GM23338 (cell line): ENCODE measurements around the gene SLC18A2. TPM values are rescaled to one million over a fixed set of nuclear protein-coding genes. Genes with fewer than 3 reads are reported as not detected.
A peak's percentile ranks its signal among the peaks of the same experiment; 100 is the strongest.

Experiments
- ATAC-seq: fragments of 200-7000 bp; cut with Tn5 transposase; 3 replicates; pipeline ENCODE4 v1.9.1; 2020
- DNase-seq: peaks from one replicate; pipeline ENCODE4 v3.0.0-alpha.2; 2015; ENCODE audit warnings: low spot score
- H2AFZ ChIP-seq: fragments of 200-600 bp; sonication (generic); 2 replicates; pipeline ENCODE4 v1.8.0; 2016; ENCODE audit warnings: antibody characterized with exemption, mild to moderate bottlenecking, moderate library complexity
- H3F3A ChIP-seq: fragments of 200-600 bp; sonication (generic); replicated peaks from 2 replicates; pipeline ENCODE4 v1.8.0; 2017; ENCODE audit warnings: antibody characterized with exemption, mixed run types, low read depth
- H3K27ac ChIP-seq: fragments of 200-600 bp; sonication (generic); 2 replicates; pipeline ENCODE4 v1.6.1; 2016; ENCODE audit warnings: low read depth
- H3K27me3 ChIP-seq: fragments of 200-600 bp; sonication (generic); 2 replicates; pipeline ENCODE4 v1.8.0; 2016; ENCODE audit warnings: mild to moderate bottlenecking, mixed run types, moderate library complexity; ENCODE audit not compliant: insufficient read depth
- H3K36me3 ChIP-seq: fragments of 200-600 bp; sonication (generic); 2 replicates; pipeline ENCODE4 v1.8.0; 2016; ENCODE audit warnings: mild to moderate bottlenecking; ENCODE audit not compliant: insufficient read depth
- H3K4me1 ChIP-seq: fragments of 200-600 bp; sonication (generic); 2 replicates; pipeline ENCODE4 v1.8.0; 2016; ENCODE audit warnings: mild to moderate bottlenecking, moderate library complexity; ENCODE audit not compliant: insufficient read depth
- H3K4me2 ChIP-seq: fragments of 200-600 bp; sonication (generic); 2 replicates; pipeline ENCODE4 v1.7.1; 2017; ENCODE audit warnings: mixed run types
- H3K4me3 ChIP-seq: fragments of 200-600 bp; sonication (generic); 2 replicates; pipeline ENCODE4 v1.6.1; 2016; ENCODE audit warnings: mixed run types
- H3K79me2 ChIP-seq: fragments of 200-600 bp; sonication (generic); replicated peaks from 2 replicates; pipeline ENCODE4 v1.8.0; 2017; ENCODE audit warnings: mild to moderate bottlenecking; ENCODE audit not compliant: insufficient read depth
- H3K9me2 ChIP-seq: fragments of 200-600 bp; sonication (generic); 2 replicates; pipeline ENCODE4 v1.8.0; 2017; ENCODE audit not compliant: insufficient read depth
- H4K20me1 ChIP-seq: fragments of 200-600 bp; sonication (generic); replicated peaks from 2 replicates; pipeline ENCODE4 v1.8.0; 2017; ENCODE audit warnings: mild to moderate bottlenecking; ENCODE audit not compliant: insufficient read depth
- H3K27ac Mint-ChIP-seq: 2 replicates; pipeline ENCODE4 v1.8.0; 2020; ENCODE audit warnings: inconsistent platforms, mild to moderate bottlenecking, moderate library complexity, mixed read lengths
- H3K27me3 Mint-ChIP-seq: 3 replicates; pipeline ENCODE4 v1.8.0; 2022; ENCODE audit warnings: low read depth, mild to moderate bottlenecking, moderate library complexity, mixed read lengths, inconsistent platforms; ENCODE audit not compliant: insufficient read depth, poor library complexity
- H3K36me3 Mint-ChIP-seq: 3 replicates; pipeline ENCODE4 v1.8.0; 2021; ENCODE audit warnings: low read depth, mild to moderate bottlenecking, inconsistent platforms, moderate library complexity, mixed read lengths
- H3K4me1 Mint-ChIP-seq: 3 replicates; pipeline ENCODE4 v1.8.0; 2020; ENCODE audit warnings: mild to moderate bottlenecking, inconsistent platforms, mixed read lengths
- H3K4me3 Mint-ChIP-seq: 3 replicates; pipeline ENCODE4 v1.8.0; 2021; ENCODE audit warnings: moderate library complexity, mild to moderate bottlenecking, inconsistent platforms, mixed read lengths
- H3K9me3 Mint-ChIP-seq: 3 replicates; pipeline ENCODE4 v1.8.0; 2020; ENCODE audit warnings: moderate library complexity, mild to moderate bottlenecking, inconsistent platforms, mixed read lengths
- CTCF ChIP-seq, 2 experiments: fragments of 200-600 bp in 1 of 2; sonication (generic) in 1 of 2; conservative IDR thresholded peaks; 2 replicates each; pipeline versions ENCODE4 v1.5.1 to v1.6.1; 2016 to 2017; ENCODE audit warnings: antibody characterized with exemption in 2 of 2, low read depth in 2 of 2, mild to moderate bottlenecking in 2 of 2, moderate library complexity in 1 of 2
- ETS1 ChIP-seq: IDR thresholded peaks from 2 replicates; pipeline ENCODE4 v1.6.1; 2016; ENCODE audit warnings: antibody characterized with exemption
- EZH2phosphoT487 ChIP-seq: fragments of 200-600 bp; sonication (generic); IDR thresholded peaks from one replicate; pipeline ENCODE4 v1.8.1; 2018; ENCODE audit warnings: antibody characterized with exemption; ENCODE audit not compliant: unreplicated experiment
- JUNB ChIP-seq: IDR thresholded peaks from one replicate; pipeline ENCODE4 v1.6.1; 2016; ENCODE audit warnings: antibody characterized with exemption; ENCODE audit not compliant: unreplicated experiment
- NANOG ChIP-seq: IDR thresholded peaks from 2 replicates; pipeline ENCODE4 v1.6.1; 2016; ENCODE audit warnings: antibody characterized with exemption, borderline replicate concordance
- STAT1 ChIP-seq: IDR thresholded peaks from one replicate; pipeline ENCODE4 v1.6.1; 2016; ENCODE audit warnings: antibody characterized with exemption; ENCODE audit not compliant: unreplicated experiment
- ZNF331 ChIP-seq: fragments of 250-450 bp; sonication (Bioruptor Pico); IDR thresholded peaks from 2 replicates; pipeline ENCODE4 v1.5.0; 2020; ENCODE audit warnings: low read depth, mild to moderate bottlenecking, moderate library complexity
- polyA plus RNA-seq: library from polyadenylated mRNA; unstranded; fragments of >200 nt; fragmentation: Nextera tagmentation; extraction: Ambion mirVana; gene quantifications from 2 replicates; pipeline ENCODE4 v1.2.1, GENCODE V29; 2016
- total RNA-seq: library from RNA; depleted of rRNA; stranded (reverse); fragments of >200 nt; shearing (Covaris generic); gene quantifications from 2 replicates; pipeline ENCODE4 v1.2.3, GENCODE V29; 2014

SLC18A2 gene
- total and polyA plus RNA-seq, 2 experiments from 2014 or later = 4.3 to 8.7 TPM

- TF ChIP-seq CTCF (conservative IDR thresholded peaks at IDR 0.05; ENCODE audit: low read depth in 2 of 2) = no peak
Observed at GRCh38 chr10:117257721-117258120, 16.8 kb downstream of the SLC18A2 start (continued).

GRCh38 chr10:117259279-117259678 lies 18.4 kb downstream of the SLC18A2 start:
- H3K36me3 Mint-ChIP-seq = no peaks in the 10 kb centered on the region; the same call in 1 of the 3 replicates
- Histone ChIP-seq H3K79me2 (no peaks in the 10 kb centered on the region), H3K4me1 (no peaks in the 10 kb centered on the region; the same call in 1 of the 2 replicates), H2AFZ (no peak overlapping the region), H3K4me2 (no peak overlapping the region), H3K4me3 (no peak overlapping the region), H3K9me2 (no peaks in the 10 kb centered on the region), H3F3A (no peaks in the 10 kb centered on the region), H3K27ac (no peak overlapping the region), H3K27me3 (no peaks in the 10 kb centered on the region), H4K20me1 (no peaks in the 10 kb centered on the region; the same call in 1 of the 2 replicates), H3K36me3 (no peaks in the 10 kb centered on the region)
- peaks cover 4% of the 10 kb centered on the region for H3K27me3 Mint-ChIP-seq
- H3K27ac Mint-ChIP-seq = no peak overlapping the region
- TF ChIP-seq STAT1 = no peak
- TF ChIP-seq CTCF (conservative IDR thresholded peaks at IDR 0.05; ENCODE audit: low read depth in 2 of 2) = no peak
- TF ChIP-seq ETS1 = no peak
- TF ChIP-seq JUNB = no peak
- TF ChIP-seq NANOG = no peak
- no peak for TF ChIP-seq ZNF331
- TF ChIP-seq EZH2phosphoT487 = no peak
- DNase-seq (no peak), ATAC-seq (no peak)
- H3K4me1 Mint-ChIP-seq = peaks cover 28% of the 10 kb centered on the region
- no peaks in the 10 kb centered on the region for H3K9me3 Mint-ChIP-seq
- H3K4me3 Mint-ChIP-seq = no peak overlapping the region

- no peaks in the 10 kb centered on the region for H3K27me3 ChIP-seq
- no peaks in the 10 kb centered on the region; the same call in 1 of the 2 replicates for H4K20me1 ChIP-seq
- peaks cover 5% of the 10 kb centered on the region for H3K27me3 Mint-ChIP-seq
- no peak overlapping the region for H3K4me3 ChIP-seq
- no peaks in the 10 kb centered on the region; the same call in 1 of the 2 replicates for H3K4me1 ChIP-seq
- ATAC-seq (peak; percentile 80), DNase-seq (peak; percentile 32)
- H3K36me3 ChIP-seq = no peaks in the 10 kb centered on the region
- H3F3A ChIP-seq = no peaks in the 10 kb centered on the region
- no peaks in the 10 kb centered on the region for H3K9me3 Mint-ChIP-seq
- peaks cover 24% of the 10 kb centered on the region for H3K4me1 Mint-ChIP-seq
- H3K4me3 Mint-ChIP-seq = no peak overlapping the region
- H3K4me2 ChIP-seq = no peak overlapping the region
- no peaks in the 10 kb centered on the region for H3K79me2 ChIP-seq
- H3K9me2 ChIP-seq = no peaks in the 10 kb centered on the region
- peak overlapping the region; percentile 4; the same call in 1 of the 2 replicates for H3K27ac Mint-ChIP-seq
- no peak overlapping the region for H3K27ac ChIP-seq
- H3K36me3 Mint-ChIP-seq = no peaks in the 10 kb centered on the region; the same call in 1 of the 3 replicates
- H2AFZ ChIP-seq = no peak overlapping the region
- no peak for TF ChIP-seq JUNB
- no peak for TF ChIP-seq CTCF (conservative IDR thresholded peaks at IDR 0.05; ENCODE audit: low read depth in 2 of 2)
Observed at GRCh38 chr10:117260084-117260483, 19.2 kb downstream of the SLC18A2 start.
